Neutrophil (primary cell): Measurements from ENCODE around the gene KIAA0232.

ENCODE experiments used
- H3K27ac ChIP-seq: fragments of 200-600 bp; sonication (generic); 2 replicates; pipeline ENCODE4 v1.5.1; 2016; ENCODE audit warnings: mild to moderate bottlenecking, moderate library complexity
- H3K27me3 ChIP-seq: fragments of 200-600 bp; sonication (generic); 2 replicates; pipeline ENCODE4 v1.6.0; 2016; ENCODE audit warnings: mild to moderate bottlenecking
- H3K36me3 ChIP-seq: fragments of 200-600 bp; sonication (generic); 2 replicates; pipeline ENCODE4 v1.5.1; 2017
- H3K4me1 ChIP-seq, 2 experiments: fragments of 200-600 bp in 1 of 2; sonication (generic) in 1 of 2; 1 replicate in 1 of 2; 2 replicates in 1 of 2; pipeline versions ENCODE4 v1.5.1 to v1.6.1; 2013 to 2016; ENCODE audit warnings: low read depth in 1 of 2, low read length in 1 of 2, mild to moderate bottlenecking in 1 of 2, moderate library complexity in 1 of 2; ENCODE audit not compliant: control insufficient read depth in 1 of 2, insufficient read depth in 1 of 2
- H3K4me3 ChIP-seq, 2 experiments: fragments of 200-600 bp in 1 of 2; sonication (generic) in 1 of 2; 1 replicate in 1 of 2; 2 replicates in 1 of 2; pipeline ENCODE4 v1.5.1; 2013 to 2016; ENCODE audit warnings: low read depth in 1 of 2, low read length in 1 of 2, mild to moderate bottlenecking in 1 of 2, moderate library complexity in 1 of 2
- H3K9me3 ChIP-seq: fragments of 200-600 bp; sonication (generic); 2 replicates; pipeline ENCODE4 v1.5.1; 2016
- CTCF ChIP-seq: fragments of 200-600 bp; sonication (generic); IDR thresholded peaks from 2 replicates; pipeline ENCODE4 v1.5.1; 2016; ENCODE audit warnings: antibody characterized with exemption

Gene KIAA0232

GRCh38 chr4:6749340-6750171 is 33.0 kb upstream of the KIAA0232 start:
- H3K36me3 ChIP-seq: no peaks in the 10 kb centered on the region
- no peak overlapping the region for H3K4me3 ChIP-seq
- H3K4me1 ChIP-seq: no peaks in the 10 kb centered on the region
- no peak overlapping the region for H3K27ac ChIP-seq
- TF ChIP-seq CTCF: no peak
- H3K27me3 ChIP-seq: no peaks in the 10 kb centered on the region
- no peaks in the 10 kb centered on the region for H3K9me3 ChIP-seq

- H3K36me3 ChIP-seq: no peaks in the 10 kb centered on the region
- no peaks in the 10 kb centered on the region for H3K27me3 ChIP-seq
- no peaks in the 10 kb centered on the region for H3K4me1 ChIP-seq
- H3K4me3 ChIP-seq: no peak overlapping the region
- no peaks in the 10 kb centered on the region for H3K9me3 ChIP-seq
- TF ChIP-seq CTCF: no peak
- H3K27ac ChIP-seq: no peak overlapping the region
Observed at GRCh38 chr4:6750286-6751221, 32.0 kb upstream of the KIAA0232 start.

- Histone ChIP-seq H3K4me1 (no peaks in the 10 kb centered on the region), H3K4me3 (no peak overlapping the region), H3K27ac (no peak overlapping the region), H3K36me3 (no peaks in the 10 kb centered on the region), H3K27me3 (no peaks in the 10 kb centered on the region), H3K9me3 (no peaks in the 10 kb centered on the region)
- TF ChIP-seq CTCF: no peak
Observed at GRCh38 chr4:6751611-6752485, 30.7 kb upstream of the KIAA0232 start.

GRCh38 chr4:6752486-6752829 is 30.1 kb upstream of the KIAA0232 start:
- H3K27me3 ChIP-seq: no peaks in the 10 kb centered on the region
- no peak overlapping the region for H3K27ac ChIP-seq
- H3K9me3 ChIP-seq: no peaks in the 10 kb centered on the region
- no peak overlapping the region for H3K4me3 ChIP-seq
- H3K4me1 ChIP-seq: no peaks in the 10 kb centered on the region
- no peak for TF ChIP-seq CTCF
- H3K36me3 ChIP-seq: no peaks in the 10 kb centered on the region

- H3K36me3 ChIP-seq: no peaks in the 10 kb centered on the region
- no peak for TF ChIP-seq CTCF
- no peaks in the 10 kb centered on the region for H3K9me3 ChIP-seq
- no peak overlapping the region for H3K27ac ChIP-seq
- no peaks in the 10 kb centered on the region for H3K4me1 ChIP-seq
- H3K4me3 ChIP-seq: no peak overlapping the region
- no peaks in the 10 kb centered on the region for H3K27me3 ChIP-seq
Observed at GRCh38 chr4:6753103-6753560, 29.4 kb upstream of the KIAA0232 start.
